Measurements from ENCODE around the gene SERPINB8. TPM values are rescaled to one million over a fixed set of nuclear protein-coding genes. Genes with fewer than 3 reads are reported as not detected.

SERPINB8 gene
- total RNA-seq, 3 donors from 2014 or later = 10.7 to 27.3 (median 12.3) TPM

DNA sequence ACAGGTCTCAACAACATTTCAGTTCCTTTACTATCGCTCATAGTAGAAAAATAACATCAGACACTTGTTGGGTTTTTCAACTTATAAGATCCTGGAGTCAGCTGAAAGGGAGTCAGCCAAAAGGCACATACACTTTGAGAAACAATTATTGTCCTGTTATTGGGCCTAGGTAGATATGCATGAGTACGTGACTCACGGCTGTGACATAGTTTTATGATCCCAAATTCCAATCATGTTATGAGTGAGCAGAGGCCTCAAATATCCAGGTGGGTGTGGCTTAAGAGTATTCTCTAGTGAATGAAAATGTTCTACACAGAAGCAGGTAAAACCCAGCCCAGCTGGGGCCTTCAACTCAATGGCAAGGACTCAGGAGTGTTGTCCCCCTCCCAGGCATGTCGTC lies 27.2 kb downstream of the SERPINB8 start:
- Histone ChIP-seq H3K4me3 (no peak overlapping the region), H3K36me3 (ENCODE audit: low read depth) (no peaks in the 10 kb centered on the region), H3K4me1 (ENCODE audit: low read depth) (no peaks in the 10 kb centered on the region), H3K9me3 (no peaks in the 10 kb centered on the region)
- DNase-seq (no peak), ATAC-seq (peak; percentile 73)
- intact Hi-C loops (cut with DNase I, micrococcal nuclease) = no loop called here
- TF ChIP-seq, protein P1, sequence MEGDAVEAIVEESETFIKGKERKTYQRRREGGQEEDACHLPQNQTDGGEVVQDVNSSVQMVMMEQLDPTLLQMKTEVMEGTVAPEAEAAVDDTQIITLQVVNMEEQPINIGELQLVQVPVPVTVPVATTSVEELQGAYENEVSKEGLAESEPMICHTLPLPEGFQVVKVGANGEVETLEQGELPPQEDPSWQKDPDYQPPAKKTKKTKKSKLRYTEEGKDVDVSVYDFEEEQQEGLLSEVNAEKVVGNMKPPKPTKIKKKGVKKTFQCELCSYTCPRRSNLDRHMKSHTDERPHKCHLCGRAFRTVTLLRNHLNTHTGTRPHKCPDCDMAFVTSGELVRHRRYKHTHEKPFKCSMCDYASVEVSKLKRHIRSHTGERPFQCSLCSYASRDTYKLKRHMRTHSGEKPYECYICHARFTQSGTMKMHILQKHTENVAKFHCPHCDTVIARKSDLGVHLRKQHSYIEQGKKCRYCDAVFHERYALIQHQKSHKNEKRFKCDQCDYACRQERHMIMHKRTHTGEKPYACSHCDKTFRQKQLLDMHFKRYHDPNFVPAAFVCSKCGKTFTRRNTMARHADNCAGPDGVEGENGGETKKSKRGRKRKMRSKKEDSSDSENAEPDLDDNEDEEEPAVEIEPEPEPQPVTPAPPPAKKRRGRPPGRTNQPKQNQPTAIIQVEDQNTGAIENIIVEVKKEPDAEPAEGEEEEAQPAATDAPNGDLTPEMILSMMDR (IDR thresholded peaks at IDR 0.05) = no peak

DNA sequence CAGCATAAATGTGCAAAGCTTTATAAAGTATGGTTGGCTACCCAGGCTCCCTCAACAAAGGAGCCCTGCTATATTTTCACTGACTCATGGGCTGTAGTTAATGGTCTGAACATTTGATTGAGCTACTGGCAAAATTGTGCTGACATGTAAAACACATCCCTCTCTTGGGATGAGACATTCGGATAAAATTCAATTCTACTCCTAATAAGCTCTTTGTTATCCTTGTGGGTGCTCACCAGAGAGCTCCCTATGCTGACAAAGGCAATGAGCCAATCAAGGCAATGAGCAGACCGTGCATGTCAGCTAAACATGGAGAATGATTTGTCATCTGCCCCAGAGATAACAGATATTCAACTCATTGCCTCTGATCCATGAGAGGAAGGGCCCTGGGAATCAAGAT lies 27.7 kb downstream of the SERPINB8 start:
- ATAC-seq (no peak), DNase-seq (no peak)
- TF ChIP-seq, protein P1 (IDR thresholded peaks at IDR 0.05) = no peak
- Histone ChIP-seq H3K36me3 (ENCODE audit: low read depth) (no peaks in the 10 kb centered on the region), H3K4me3 (no peak overlapping the region), H3K9me3 (no peaks in the 10 kb centered on the region), H3K4me1 (ENCODE audit: low read depth) (no peaks in the 10 kb centered on the region)
- intact Hi-C loops (cut with DNase I, micrococcal nuclease) = no loop called here

DNA sequence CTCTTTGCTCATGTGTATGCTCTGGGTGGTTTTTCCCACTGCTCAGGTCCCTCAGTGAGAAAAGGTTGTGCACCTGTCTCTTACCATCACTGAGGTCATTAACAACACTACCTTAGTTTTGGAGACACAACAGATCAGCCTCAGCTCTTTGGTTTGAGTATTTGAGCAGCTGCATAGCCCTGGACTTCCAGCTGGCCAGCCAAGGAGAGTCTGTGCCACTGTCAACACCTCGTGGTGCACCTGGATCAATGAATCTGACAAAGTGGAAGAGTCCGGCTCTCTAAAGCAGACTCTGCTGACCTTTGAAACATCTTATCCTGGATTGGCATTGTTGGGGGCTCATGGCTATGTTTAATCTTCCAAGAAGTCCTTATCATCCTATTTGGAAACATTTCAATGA lies 30.0 kb downstream of the SERPINB8 start:
- H3K4me1 ChIP-seq (ENCODE audit: low read depth) = no peaks in the 10 kb centered on the region
- intact Hi-C loops (cut with DNase I, micrococcal nuclease) = no loop called here

DNA sequence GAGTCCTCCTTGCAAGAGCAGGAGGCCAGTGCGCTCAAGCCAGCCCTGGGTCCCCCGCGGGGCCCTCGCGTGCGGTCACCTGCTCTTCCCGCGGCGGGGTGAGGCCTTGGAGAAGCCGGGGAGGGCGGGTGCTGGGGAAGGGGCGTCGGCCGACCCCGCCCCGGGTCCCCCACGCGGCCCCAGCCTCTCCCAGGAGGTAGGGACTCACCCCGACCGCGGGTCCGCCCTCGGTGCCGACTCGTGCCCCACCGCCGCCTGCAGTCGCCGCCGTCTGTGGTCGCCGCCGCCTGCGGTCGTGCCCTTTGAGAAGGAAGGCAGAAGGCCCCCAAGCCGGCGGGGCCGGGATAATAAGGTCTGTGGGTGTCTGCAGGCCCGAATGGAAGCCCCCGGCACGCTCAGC lies 32.7 kb downstream of the SERPINB8 start:
- H3K4me3 ChIP-seq = no peak overlapping the region
- no peaks in the 10 kb centered on the region for H3K9me3 ChIP-seq
- intact Hi-C loops (cut with DNase I, micrococcal nuclease) = no loop called here
- no peaks in the 10 kb centered on the region for H3K36me3 ChIP-seq (ENCODE audit: low read depth)
- H3K4me1 ChIP-seq (ENCODE audit: low read depth) = no peaks in the 10 kb centered on the region
- TF ChIP-seq, protein P1 (IDR thresholded peaks at IDR 0.05) = no peak
- no peak for ATAC-seq
- DNase-seq = no peak

More for the DNA sequence above, 30.0 kb downstream of the SERPINB8 start:
- H3K36me3 ChIP-seq (ENCODE audit: low read depth) = no peaks in the 10 kb centered on the region
- ATAC-seq (no peak), DNase-seq (no peak)
- no peaks in the 10 kb centered on the region for H3K9me3 ChIP-seq
- TF ChIP-seq, protein P1 (IDR thresholded peaks at IDR 0.05) = no peak
- no peak overlapping the region for H3K4me3 ChIP-seq

DNA sequence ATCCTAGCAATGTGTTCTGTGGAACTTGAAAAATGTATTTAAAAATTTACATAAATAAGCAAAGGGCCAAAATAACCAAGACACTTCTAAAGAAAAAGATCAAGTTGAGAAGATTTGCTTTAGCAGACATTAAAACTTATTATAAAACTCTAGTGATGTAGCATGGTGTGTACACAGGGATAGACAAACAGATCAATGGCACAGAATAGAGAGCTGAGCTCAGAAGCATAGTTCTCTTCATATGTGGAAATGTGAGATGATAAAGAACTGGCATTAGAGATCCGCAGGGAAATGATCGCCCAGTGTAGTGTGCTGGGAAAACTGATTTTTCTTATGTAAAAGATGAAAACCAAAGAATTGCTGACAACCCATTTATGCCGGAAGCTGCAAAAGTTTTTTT lies 39.4 kb downstream of the SERPINB8 start:
- Histone ChIP-seq H3K9me3 (no peaks in the 10 kb centered on the region), H3K4me1 (ENCODE audit: low read depth) (no peaks in the 10 kb centered on the region), H3K4me3 (no peak overlapping the region), H3K36me3 (ENCODE audit: low read depth) (no peaks in the 10 kb centered on the region)
- no peak for DNase-seq
- TF ChIP-seq, protein P1 (IDR thresholded peaks at IDR 0.05) = no peak
- ATAC-seq = no peak
- intact Hi-C loops (cut with DNase I, micrococcal nuclease) = no loop called here

DNA sequence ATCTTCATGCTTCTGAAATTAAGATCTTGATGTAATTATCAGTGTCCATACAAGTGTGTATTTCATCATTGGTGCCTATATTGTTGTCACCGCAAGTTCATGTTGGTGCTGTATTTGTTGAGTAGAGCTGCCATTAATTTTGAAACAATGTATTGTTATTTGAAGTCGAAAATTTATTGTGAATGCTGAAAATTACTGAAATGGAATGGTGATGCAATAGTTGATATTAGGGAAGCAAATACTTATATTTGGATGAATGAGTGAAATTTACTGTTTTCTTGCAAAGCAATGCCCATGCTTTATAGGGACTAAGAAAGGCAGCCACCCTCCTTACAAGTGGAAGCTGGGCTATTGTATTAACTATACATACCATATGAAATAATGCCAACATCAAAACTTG lies 41.6 kb downstream of the SERPINB8 start:
- intact Hi-C loops (cut with DNase I, micrococcal nuclease) = no loop called here

More for the DNA sequence above, 41.6 kb downstream of the SERPINB8 start:
- H3K4me3 ChIP-seq = no peak overlapping the region
- TF ChIP-seq, protein P1 (IDR thresholded peaks at IDR 0.05) = no peak
- H3K4me1 ChIP-seq (ENCODE audit: low read depth) = no peaks in the 10 kb centered on the region
- no peaks in the 10 kb centered on the region for H3K36me3 ChIP-seq (ENCODE audit: low read depth)
- no peaks in the 10 kb centered on the region for H3K9me3 ChIP-seq
- DNase-seq = no peak
- ATAC-seq = no peak
